ENCODE measurements around the gene MCF2L2.

GRCh38 chr3:183315739-183316138, 112.7 kb downstream of the MCF2L2 start:
- TF ChIP-seq CTCF (IDR thresholded peaks at IDR 0.05; ENCODE audit: poor library complexity, severe bottlenecking) (no peak), RAD21 (conservative IDR thresholded peaks at IDR 0.05) (no peak), EZH2 (IDR thresholded peaks at IDR 0.05; ENCODE audit: borderline replicate concordance, insufficient read depth, low read length, poor library complexity, severe bottlenecking) (no peak)
